CD4-positive, alpha-beta T cell treated with Interleukin-17A for 4 hours (primary cell): ENCODE results near the gene TANK.
"Not testable (repeated sequence)": the region's sequence is repeated elsewhere in the genome, so short reads cannot be mapped to it uniquely, and the experiment has no call there.

ENCODE experiments used
- DNase-seq: peaks from one replicate; pipeline ENCODE4 v3.0.0-alpha.2; 2020; ENCODE audit warnings: mixed read lengths

TANK gene

DNA sequence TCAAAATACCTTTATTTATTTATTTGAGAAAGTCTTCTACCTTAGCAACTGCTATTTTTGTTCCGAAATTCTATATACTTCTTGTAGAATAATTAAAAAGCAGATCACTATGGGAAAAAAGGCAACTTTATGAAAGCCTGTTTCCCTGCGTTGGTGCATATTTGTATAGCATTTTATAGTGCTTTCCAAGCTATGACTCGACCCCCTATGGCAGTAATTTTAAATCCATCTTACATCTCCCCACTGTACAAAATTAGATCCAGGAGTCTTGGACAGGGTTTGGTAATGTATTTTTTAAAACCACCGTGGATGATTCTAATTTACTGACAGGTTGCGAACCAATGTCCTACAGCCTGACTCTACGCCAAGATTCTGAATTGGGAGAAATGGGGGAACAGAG lies 10.1 kb downstream of the TANK start:
- DNase-seq = no peak

DNA sequence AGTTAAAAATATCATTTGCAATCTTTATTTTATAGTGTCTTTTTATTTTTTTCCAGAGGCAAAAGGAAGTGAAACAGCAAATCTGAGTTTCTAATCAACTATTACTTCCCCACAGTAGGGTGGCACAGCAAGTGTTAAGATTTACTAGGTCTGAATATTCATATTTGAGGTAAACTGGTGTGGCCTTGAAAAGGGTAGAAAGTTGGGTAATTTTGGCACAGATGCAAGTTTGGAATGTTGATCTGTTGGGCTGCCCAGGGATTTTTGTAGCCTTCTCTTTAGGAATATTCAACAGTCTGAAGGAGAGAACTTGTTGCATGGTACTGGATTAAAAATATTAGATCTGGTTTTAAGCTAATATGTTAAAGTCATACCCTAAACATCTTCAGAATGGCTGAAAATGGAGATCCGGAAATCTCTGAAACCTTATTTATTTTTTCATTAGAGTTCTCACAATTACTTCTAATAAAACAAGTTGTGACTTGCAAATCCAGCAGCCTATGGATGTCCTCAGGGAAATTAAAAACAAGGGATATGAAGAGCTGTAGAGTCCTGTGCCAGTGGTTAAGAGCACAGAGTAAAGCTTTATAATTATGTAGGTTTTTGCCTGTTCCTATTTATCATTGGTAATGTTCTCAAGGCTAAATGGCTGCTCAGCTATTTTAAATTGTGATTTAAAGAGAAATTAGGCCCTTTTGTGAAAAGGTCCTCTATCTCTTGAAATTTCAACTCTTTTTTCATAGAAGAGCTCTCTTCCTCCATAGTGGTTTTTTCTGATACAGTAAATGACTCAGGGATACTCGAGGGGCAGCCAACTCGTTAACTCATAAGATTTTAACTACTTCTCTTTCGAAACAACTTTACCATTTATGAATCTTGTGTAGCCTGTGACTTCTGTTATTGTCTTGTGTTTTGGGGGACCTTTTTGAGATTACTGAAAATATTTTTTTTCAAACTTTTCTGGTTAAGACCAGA lies 11.0 kb downstream of the TANK start:
- no peak for DNase-seq

DNA sequence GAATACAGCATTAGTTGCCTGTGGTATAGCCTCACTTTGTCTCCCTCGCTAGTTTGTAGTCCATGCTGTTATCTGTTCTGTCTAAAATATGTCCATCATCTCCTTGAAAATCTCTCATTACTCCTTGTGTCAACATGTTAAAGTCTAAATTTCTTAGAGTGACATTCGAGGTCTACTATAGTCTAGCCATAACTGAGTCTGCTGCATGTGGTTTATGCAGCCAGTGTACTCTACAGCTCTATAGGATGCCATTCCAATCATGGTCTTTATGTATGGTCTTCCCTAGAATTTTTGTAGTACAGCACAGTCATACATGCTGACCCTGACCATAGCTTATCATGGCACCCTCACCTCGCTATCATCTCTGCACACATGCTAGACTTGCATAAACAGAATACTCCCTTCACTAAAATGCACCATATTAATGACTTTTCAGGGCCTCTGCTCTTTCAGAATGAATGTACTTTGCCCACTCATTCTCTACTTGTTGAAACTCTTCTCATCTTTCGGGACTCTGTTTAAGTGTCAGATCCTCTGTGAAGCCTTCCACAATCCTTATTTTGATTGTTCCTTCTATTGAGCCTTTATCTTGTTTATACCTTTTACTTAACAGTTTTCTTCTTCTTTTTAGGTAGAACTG lies 12.8 kb downstream of the TANK start:
- no peak for DNase-seq

DNA sequence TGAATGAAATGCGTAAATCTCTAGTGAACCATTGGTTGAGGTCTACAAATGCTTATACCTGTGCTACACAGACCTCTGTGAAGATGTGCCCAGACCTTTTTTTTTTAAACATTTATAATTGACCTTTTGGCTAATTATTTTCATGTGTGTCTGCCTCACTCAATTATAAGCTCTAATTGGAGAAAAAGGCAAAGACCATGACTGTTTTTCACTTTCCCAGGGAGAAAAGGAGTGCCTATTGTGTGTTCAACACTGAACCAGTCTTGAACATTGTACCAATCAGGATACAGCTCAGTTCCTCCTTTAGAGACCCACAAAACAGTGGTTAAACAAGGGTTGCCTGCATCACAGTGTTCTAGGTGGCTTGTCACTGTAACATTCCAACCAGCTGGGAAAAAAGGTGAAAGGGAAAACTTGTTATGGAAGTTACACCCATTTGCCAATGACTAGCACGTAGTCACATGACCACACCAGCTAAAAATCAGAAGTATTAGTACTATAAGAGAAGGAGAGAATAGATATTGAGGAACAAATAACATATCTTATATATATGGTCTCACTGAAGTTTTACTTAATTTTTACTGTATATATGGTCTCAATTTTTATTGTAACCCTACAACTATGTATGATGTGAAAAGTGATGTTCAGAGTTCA lies 13.4 kb downstream of the TANK start:
- no peak for DNase-seq

DNA sequence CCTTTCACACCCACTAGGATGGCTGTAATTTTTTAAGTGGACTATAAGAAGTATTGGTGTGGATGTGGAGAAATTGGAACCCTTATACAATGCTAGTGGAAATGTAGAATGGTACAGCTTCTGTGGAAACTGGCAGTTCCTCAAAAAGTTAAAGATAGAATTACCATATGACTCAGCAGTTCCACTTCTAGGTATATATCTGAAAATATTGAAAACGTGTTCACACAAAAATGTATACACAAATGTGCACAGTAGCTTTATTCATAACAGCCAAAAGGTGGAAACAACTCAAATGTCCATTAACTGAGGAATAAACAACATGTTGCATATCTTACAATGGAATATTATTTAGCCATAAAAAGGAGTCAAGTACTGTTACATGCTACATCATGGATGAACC lies 17.7 kb downstream of the TANK start:
- no peak for DNase-seq

DNA sequence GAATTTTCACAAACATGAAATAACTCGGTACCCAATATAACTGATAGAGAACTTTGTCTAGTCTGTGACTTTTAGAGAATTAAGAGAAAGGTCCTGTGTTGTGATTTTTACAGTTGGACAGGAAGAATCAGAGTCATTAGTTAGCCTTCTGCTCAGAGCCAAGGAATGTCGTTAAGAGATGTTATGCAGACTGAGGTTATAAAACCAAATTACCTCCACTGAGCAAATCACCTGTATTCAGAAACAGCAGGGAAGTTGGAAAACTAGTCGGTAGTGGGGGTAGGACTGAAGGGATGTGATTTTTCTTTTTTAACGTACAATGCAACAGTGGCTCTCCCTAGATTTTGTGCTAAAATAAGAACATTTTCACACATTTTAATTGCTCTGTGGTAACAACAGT lies 18.5 kb downstream of the TANK start:
- no peak for DNase-seq

DNA sequence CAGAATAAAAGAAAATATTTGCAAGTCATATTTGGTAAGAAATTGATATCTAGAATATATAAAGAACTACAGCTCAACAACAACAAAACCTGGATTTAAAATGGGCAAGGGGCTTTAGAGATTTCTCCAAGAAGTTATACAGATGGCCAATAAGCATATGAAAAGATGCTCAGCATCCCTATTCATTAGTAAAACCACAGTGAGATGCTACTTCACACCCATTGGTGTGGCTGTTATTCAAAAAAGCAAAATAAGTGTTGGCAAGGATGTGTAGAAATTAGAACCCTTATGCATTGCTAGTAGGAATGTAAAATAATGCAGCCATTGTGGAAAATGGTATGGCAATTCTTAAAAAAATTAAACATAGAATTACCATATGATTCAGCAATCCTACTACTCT lies 29.8 kb downstream of the TANK start:
- no peak for DNase-seq

DNA sequence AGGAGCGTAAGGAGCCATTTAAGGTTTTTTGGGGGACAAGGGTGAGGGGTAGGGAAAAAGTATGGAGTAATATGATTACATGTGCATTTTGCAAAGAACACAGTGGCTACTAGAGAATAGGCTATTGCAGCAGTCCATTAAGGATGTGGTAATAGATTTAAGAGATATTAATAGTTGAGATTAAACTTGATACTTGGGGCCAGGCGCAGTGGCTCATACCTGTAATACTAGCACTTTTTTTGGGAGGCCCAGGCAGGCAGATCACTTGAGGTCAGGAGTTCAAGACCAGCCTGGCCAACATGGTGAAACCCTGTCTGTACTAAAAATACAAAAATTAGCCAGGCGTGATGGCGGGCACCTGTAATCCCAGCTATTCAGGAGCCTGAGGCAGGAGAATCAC lies 35.4 kb downstream of the TANK start:
- not testable (repeated sequence) for DNase-seq

DNA sequence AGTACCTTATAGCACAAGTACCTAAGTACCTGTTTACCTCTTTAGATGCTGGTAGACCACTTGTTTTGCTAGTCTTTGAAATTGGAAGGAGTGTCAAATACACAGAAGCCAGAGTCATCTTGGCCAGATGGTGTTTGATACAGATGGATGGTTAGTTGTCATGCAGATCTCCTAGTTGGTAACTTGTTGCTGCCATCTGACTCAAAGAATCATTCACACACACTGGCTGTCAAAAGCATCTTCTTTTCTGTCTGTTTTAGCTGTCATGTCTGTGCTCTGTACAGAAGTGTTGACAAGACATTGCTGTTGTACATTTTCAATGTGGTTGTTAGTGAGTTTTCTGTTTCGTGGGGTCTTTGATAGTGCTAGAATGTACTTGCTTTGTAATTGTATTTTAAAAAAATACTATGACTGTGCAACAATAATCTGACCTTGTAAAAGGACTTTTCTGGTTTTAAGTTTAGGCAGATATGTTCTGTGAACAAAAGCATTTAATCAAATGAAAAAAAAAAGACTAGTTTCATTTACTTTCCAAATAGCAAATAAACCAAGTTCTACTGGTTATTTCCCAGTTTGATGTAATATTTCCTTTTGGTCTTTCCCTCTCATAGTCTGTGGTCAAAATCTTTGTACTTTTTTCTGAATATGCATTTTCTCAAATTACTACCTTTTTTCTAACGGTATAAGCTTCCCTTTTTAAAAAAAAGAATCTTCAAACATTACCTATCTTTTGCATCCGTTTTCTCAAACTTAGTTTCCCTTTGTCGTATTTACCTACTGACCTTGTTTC lies 39.9 kb downstream of the TANK start:
- no peak for DNase-seq

DNA sequence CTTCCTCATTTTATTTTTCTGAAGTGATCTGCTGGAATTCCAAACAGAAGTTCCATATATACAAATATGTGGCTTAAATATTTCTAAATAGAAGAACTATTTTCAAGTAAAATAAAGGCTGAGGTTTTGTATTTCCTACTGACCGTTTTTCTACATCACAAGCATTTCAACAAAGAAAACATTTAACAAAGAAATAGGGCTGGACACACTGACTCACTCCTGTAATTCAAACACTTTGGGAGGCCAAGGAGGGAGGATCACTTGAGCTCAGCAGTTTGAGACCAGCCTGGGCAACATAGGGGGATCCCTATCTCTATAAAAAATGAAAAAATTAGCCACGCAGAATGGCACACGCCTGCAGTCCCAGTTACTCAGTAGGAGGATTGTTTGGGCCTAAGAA lies 44.6 kb downstream of the TANK start:
- no peak for DNase-seq

DNA sequence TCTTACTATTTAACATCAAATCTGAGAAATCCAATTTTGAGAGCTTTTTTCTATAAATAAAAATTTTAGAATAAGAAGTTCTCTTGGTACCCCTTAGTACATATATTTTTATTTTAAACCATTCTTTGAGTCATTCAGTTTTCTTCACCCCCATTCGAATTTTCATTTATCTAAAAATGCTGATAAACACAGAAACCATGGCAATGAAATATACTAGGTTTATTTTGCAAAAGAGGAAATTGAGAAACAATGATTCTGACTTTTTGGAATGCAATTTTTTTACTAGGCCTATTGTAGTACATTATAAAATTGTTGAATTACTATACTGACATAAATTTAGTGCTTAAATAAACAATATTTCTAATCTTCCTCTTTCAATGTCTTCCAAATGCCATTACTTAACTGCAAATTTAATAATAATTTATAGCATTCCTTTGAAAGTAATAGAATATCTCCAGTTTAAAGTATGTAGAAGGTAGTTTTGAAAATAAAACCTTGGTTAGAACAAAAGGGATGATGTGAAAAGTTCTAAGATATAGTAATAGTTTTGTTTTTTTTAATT lies 46.3 kb downstream of the TANK start:
- no peak for DNase-seq

DNA sequence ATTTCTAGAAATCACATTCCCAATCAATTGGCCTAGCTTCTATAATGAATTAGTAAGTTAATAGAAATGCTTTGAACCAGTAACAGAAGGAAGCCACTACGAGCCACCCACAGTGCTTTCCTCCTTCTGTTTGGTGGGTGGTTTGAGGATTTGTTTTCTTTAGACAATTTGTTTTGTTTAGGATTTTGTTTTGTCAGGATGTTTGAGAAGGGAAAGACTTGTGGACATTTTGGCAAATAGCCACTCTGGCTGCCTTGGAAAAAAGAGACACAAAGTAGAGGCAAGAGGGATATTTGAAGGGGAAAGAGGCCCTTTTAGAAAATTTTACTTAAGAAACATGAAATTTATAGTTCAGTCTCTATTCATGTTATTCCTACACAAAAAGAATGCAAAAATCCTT lies 47.7 kb downstream of the TANK start:
- DNase-seq = no peak

DNA sequence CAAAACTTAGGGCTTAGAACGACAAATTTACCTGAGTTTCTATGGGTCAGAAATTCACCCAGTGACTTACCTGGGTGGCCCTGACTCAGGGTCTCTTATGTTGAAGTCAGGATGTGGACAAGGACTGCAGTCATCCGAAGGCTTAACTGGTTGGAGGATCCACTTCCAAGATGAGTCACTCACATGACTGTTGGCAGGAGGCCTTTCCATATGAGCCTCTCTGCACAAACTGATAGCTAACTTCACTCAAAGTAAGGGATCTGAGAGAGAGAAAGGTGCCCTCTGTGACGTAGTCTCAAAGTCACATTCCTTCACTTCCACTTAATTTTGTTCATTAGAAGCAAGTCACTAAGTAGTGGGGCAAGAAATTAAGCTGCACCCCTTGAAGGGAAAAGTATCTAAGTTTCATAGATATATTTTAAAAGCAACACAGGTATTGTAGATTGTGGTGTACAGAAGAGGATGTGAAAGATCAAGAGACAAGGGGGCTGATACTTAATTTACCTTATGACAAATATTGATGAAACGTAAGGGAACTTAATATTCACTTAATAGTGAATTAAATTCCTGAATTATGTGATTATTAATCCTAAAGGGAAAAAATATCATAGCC lies 48.4 kb downstream of the TANK start:
- DNase-seq = no peak

DNA sequence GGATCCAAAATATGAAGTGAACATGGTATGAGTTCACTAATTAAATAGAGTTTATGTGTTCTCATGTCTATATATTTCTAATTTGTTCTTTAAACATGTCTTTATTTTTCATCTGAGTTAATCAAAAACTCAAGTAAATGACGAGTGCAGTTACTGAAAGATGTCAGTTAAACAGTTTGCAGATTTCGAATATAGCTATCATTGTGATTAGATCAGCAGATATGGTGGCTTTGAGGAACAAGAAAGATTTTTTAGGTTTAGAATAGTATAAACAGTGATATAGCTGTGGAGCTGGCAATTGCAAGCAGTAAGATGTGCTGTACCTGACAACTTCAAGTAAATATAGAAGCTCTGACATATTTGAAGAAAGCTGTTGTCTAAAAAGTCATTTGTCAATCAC lies 49.7 kb downstream of the TANK start:
- DNase-seq = no peak

DNA sequence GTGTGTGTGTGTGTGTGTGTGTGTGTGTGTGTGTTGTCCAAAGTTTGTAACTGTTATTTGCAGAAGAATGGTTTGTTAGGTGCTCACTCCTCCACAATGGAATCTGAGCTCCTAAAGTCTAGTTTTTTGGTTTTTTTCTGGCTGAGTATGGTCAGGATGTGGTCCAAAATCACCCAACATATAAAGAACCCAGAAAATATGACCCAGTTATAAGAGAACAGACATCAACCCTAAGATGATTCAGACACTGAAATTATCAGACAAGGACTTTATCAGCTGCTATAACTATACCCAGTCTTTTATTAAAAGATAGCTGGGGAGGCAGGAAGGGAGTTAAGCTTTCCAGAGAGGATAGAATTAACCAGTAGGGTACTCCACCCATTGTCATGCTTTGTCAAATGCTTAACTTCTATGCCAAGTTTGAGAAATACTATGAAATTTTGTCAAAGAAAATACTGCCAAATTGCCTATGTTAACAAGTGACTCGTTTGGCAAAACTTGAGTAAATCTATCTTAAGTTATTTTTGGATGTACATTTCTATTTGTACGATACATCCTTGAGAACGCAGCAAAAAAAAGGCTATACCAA lies 57.5 kb downstream of the TANK start:
- DNase-seq = no peak

DNA sequence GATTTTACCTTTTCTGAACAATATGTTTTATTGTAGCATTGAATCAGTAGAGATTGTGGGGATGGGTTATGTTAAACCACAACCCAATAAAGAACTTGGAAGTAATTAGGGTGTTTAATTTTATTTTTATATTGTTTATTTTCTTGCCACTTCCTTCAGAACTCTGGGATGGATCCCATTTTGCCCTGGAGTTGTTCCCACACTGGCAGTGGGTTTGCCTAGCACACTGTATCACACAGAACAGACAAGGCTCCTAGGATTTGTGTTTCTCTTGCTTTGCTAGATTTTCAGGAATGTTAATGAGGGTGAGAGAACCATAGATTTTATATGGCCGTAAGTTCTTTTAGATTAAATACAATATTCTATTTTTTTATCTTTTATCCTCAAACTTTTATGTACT lies 59.0 kb downstream of the TANK start:
- no peak for DNase-seq

DNA sequence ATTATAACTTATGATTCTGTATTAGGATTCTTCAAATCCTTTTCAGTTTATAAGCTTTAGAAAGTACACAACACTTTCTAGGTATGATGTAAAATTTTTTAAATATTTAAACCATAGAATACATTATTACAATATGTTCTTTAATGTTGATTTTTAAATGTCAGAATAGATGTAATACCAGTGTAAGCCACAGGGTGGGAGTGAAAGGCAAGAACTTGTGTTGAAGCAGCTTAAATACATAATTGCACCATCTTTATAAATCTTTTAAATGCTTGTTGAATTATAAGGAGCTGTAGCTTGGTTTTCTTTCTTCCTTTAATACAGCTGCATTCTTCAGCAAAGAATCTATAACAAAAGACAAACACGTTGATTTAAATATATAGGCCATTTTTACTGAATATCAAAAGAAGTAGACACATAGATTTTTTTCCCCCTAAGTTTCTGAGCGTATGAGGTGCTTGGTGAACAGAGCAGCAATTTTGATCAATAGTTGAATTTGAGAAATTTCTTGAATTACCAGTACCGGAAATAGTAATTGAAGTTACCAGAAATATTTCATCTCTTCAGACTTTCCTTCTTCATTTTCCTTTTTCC lies 63.0 kb downstream of the TANK start:
- peak; percentile 36 for DNase-seq

DNA sequence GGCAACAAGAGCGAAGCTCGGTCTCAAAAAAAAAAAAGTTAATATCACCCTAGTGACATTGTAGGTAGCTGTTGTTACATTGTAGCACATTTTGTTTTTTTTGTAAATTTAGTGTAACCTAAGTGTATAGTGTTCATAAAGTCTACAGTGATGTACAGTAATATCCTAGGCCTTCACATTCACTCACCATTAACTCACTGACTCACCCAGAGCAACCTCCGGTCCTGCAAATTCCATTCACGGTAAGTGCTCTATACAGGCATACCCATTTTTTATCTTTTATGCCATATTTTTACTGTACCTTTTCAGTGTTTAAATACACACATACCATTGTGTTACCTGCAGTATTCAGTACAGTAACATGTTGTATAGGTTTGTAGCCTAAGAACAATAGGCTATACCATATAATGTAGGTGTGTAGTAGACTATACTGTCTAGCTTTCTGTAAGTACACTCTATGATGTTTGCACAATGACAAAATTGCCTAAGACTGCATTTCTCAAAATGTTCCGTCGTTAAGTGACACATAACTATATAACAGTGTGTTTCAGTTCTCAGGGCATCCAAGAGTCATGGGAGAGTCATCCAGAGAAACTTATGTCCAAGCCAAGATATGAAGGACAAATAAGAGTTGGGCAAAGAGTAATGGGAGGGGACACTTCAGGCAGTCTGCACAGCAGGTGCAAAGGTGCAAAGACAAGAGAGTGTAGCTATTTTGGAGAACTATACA lies 68.4 kb downstream of the TANK start:
- DNase-seq = no peak

DNA sequence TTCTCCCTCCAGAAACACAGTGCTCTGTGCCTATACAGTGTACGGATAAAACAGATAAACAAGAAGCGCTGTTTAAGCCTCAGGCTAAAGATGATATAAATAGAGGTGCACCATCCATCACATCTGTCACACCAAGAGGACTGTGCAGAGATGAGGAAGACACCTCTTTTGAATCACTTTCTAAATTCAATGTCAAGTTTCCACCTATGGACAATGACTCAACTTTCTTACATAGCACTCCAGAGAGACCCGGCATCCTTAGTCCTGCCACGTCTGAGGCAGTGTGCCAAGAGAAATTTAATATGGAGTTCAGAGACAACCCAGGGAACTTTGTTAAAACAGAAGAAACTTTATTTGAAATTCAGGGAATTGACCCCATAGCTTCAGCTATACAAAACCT lies 70.7 kb downstream of the TANK start:
- DNase-seq = no peak

DNA sequence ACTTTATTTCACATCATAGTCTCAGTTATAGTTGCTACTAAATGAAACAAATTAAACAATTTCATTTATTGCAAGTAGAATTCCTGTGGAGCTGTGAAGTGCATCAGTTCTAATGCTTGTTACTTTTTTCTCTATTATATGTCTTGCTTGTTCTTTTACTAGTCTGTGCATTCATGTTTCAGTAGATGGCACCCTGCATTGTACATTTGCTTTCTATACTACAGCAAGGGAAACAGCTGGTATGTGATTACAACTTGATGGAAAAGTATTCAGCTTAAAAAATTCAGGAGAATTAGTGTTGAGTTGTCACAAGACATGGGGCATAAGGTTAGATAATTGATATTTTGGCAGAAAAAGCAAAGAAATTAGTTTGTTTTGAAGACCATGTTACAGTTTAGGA lies 72.3 kb downstream of the TANK start:
- no peak for DNase-seq
